ENCODE data around the gene RAB5A. TPM values are rescaled to one million over a fixed set of nuclear protein-coding genes. Genes with fewer than 3 reads are reported as not detected.

The RAB5A gene
- total and polyA plus RNA-seq, 2 donors (not counting 3 experiments of a cell fraction or from before 2014, with no cell fraction given): 20.6 to 63.8 TPM

DNA sequence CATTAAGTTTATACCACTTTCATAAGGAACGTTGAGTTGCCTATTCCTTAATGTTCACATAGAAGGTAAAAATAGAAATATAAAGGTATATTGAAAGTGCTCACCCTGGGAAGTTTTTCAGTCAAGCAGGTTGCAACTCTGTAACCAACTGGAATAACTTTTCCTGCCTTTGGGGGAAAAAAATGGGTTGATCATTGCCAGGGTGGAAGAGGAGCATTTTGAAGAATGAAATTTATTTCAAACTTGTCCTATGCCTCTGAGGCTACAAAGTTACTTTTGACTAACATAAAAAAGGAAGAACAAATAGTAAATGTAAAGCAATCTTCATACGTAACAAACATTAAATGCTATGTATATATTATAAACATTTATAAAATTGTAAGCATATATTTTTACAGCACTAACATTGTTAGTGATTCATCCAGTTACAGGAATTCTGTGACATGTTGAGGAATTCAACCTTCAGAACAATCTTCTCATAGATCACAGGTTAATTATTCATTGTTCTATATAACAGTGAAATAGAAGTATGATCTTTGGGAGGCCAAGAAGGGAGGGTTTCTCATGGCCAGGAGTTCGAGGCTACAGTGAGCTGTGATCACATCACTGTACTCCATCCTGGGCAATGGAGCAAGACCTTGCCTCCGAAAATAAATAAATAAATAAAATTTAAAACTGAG is 26.4 kb upstream of the RAB5A start:
- intact Hi-C loops (cut with micrococcal nuclease): no loop called here
- Histone ChIP-seq H3K9me3 (replicated peaks; ENCODE audit: control insufficient read depth, insufficient read depth, low read length) (no peaks in the 10 kb centered on the region), H3K4me1 (ENCODE audit: control insufficient read depth, extremely low read depth, insufficient read depth, low read length) (no peaks in the 10 kb centered on the region), H3K36me3 (ENCODE audit: control insufficient read depth in 2 of 2, extremely low read depth in 1 of 2, insufficient read depth in 2 of 2, low read length in 2 of 2) (no peaks in the 10 kb centered on the region), H3K9ac (replicated peaks; ENCODE audit: extremely low read depth, insufficient read depth, low read length) (no peak overlapping the region), H4K20me1 (replicated peaks; ENCODE audit: control insufficient read depth, extremely low read depth, insufficient read depth, low read length) (no peaks in the 10 kb centered on the region), H3K27me3 (ENCODE audit: control insufficient read depth in 2 of 2, insufficient read depth in 2 of 2, low read length in 2 of 2) (no peaks in the 10 kb centered on the region), H3K4me3 (replicated peaks in 1 of 3; ENCODE audit: insufficient read depth in 1 of 3, low read depth in 1 of 3, low read length in 3 of 3) (no peak overlapping the region), H3K79me2 (ENCODE audit: control insufficient read depth, insufficient read depth, low read length) (no peaks in the 10 kb centered on the region), H3K4me2 (ENCODE audit: insufficient read depth, low read length) (no peak overlapping the region), H3K9me1 (replicated peaks; ENCODE audit: control insufficient read depth, extremely low read depth, insufficient read depth, low read length) (no peaks in the 10 kb centered on the region), H3K27ac (ENCODE audit: insufficient read depth, low read depth, low read length) (no peak overlapping the region), H2AFZ (ENCODE audit: low read depth, low read length) (no peak overlapping the region)
- no TSS peak for BruUV-seq (replicated peaks)
- TF ChIP-seq POLR2A (IDR thresholded peaks at IDR 0.05; ENCODE audit: low read depth, low read length): no peak
- TF ChIP-seq GATA2 (IDR thresholded peaks at IDR 0.05; ENCODE audit: insufficient read depth, insufficient read length, low read depth, low read length): no peak
- TF ChIP-seq MYC (IDR thresholded peaks at IDR 0.05; ENCODE audit: low read depth, low read length): no peak
- TF ChIP-seq EZH2 (IDR thresholded peaks at IDR 0.05; ENCODE audit: borderline replicate concordance, low read depth, low read length, severe bottlenecking): no peak
- TF ChIP-seq FOS (IDR thresholded peaks at IDR 0.05; ENCODE audit: borderline replicate concordance, insufficient read depth, low read length): no peak
- TF ChIP-seq POLR2AphosphoS5 (IDR thresholded peaks at IDR 0.05; ENCODE audit: insufficient read depth, low read depth, low read length): no peak
- TF ChIP-seq, protein P1, sequence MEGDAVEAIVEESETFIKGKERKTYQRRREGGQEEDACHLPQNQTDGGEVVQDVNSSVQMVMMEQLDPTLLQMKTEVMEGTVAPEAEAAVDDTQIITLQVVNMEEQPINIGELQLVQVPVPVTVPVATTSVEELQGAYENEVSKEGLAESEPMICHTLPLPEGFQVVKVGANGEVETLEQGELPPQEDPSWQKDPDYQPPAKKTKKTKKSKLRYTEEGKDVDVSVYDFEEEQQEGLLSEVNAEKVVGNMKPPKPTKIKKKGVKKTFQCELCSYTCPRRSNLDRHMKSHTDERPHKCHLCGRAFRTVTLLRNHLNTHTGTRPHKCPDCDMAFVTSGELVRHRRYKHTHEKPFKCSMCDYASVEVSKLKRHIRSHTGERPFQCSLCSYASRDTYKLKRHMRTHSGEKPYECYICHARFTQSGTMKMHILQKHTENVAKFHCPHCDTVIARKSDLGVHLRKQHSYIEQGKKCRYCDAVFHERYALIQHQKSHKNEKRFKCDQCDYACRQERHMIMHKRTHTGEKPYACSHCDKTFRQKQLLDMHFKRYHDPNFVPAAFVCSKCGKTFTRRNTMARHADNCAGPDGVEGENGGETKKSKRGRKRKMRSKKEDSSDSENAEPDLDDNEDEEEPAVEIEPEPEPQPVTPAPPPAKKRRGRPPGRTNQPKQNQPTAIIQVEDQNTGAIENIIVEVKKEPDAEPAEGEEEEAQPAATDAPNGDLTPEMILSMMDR (IDR thresholded peaks at IDR 0.05; ENCODE audit: extremely low read depth in 1 of 2, insufficient read depth in 1 of 2, low read depth in 1 of 2, low read length in 2 of 2): no peak
- TF ChIP-seq, protein P2, sequence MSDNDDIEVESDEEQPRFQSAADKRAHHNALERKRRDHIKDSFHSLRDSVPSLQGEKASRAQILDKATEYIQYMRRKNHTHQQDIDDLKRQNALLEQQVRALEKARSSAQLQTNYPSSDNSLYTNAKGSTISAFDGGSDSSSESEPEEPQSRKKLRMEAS (IDR thresholded peaks at IDR 0.05; ENCODE audit: insufficient read depth, insufficient read length): no peak
- no peak for TF ChIP-seq JUN (IDR thresholded peaks at IDR 0.05; ENCODE audit: borderline replicate concordance, insufficient read depth, insufficient read length, low read depth)
- DNase-seq (ENCODE audit: low read depth, low spot score) (no peak), FAIRE-seq (no peak)
- dilution Hi-C loops (cut with MboI; ENCODE audit: extremely low pct_ligation_motif_present, low sequenced_read_pairs): no loop called here
- CTCF ChIA-PET: no interaction called here
- POLR2A ChIA-PET: no interaction called here

All from endothelial cell of umbilical vein (primary cell).